B cell (primary cell): Measurements from ENCODE around the gene CEP120. TPM values are rescaled to one million over a fixed set of nuclear protein-coding genes. Genes with fewer than 3 reads are reported as not detected.

Source experiments
- ATAC-seq: fragments of 200-7000 bp; cut with Tn5 transposase; one replicate; pipeline ENCODE4 v1.10.0; 2021; ENCODE audit warnings: low read depth, mild to moderate bottlenecking, moderate number of reproducible peaks, moderate library complexity
- CTCF ChIA-PET: fragments of 350-600 bp; sonication (Branson Sonifier 250); formaldehyde crosslinking; loops from one replicate; lab custom pipeline; 2021; ENCODE audit warnings: antibody characterized with exemption, inconsistent platforms; lab: Charles Lee
- POLR2A ChIA-PET: fragments of 350-600 bp; sonication (Branson Sonifier 250); formaldehyde crosslinking; loops from one replicate; lab custom pipeline; 2021; ENCODE audit warnings: antibody characterized with exemption; lab: Charles Lee
- DNase-seq: peaks from one replicate; pipeline ENCODE4 v3.0.0; 2013
- H2AFZ ChIP-seq: 2 replicates; pipeline ENCODE4 v1.6.1; 2012; ENCODE audit warnings: mild to moderate bottlenecking, low read depth, low read length; ENCODE audit not compliant: insufficient read depth, poor library complexity, severe bottlenecking
- H3K27ac ChIP-seq, 2 donors: 1 replicate in 1 of 2; 2 replicates in 1 of 2; pipeline ENCODE4 v1.5.1; 2012 to 2013; ENCODE audit warnings: low read length in 2 of 2, mild to moderate bottlenecking in 2 of 2, moderate library complexity in 1 of 2
- H3K27me3 ChIP-seq, 4 experiments: fragments of 200-600 bp in 1 of 4; sonication (generic) in 1 of 4; replicated peaks in 1 of 4; 1 replicate in 2 of 4; 2 replicates in 2 of 4; pipeline versions ENCODE4 v1.6.1 to v1.7.0; 2013 to 2016; ENCODE audit warnings: low read length in 3 of 4, mild to moderate bottlenecking in 2 of 4, mixed read lengths in 1 of 4, moderate library complexity in 1 of 4; ENCODE audit not compliant: insufficient read depth in 4 of 4, control insufficient read depth in 3 of 4; ENCODE audit errors: control extremely low read depth in 1 of 4
- H3K36me3 ChIP-seq, 2 experiments: replicated peaks in 1 of 2; 1 replicate in 1 of 2; 2 replicates in 1 of 2; pipeline versions ENCODE4 v1.6.1 to v1.7.1; 2013; ENCODE audit warnings: low read length in 1 of 2; ENCODE audit not compliant: insufficient read depth in 2 of 2, control insufficient read depth in 1 of 2; ENCODE audit errors: control extremely low read depth in 1 of 2, extremely low read depth in 1 of 2
- H3K4me1 ChIP-seq, 2 donors: fragments of 200-600 bp in 1 of 2; sonication (generic) in 1 of 2; 1 replicate in 1 of 2; 2 replicates in 1 of 2; pipeline versions ENCODE4 v1.5.1 to v1.6.1; 2013 to 2017; ENCODE audit warnings: low read length in 2 of 2; ENCODE audit not compliant: control insufficient read depth in 2 of 2, insufficient read depth in 2 of 2
- H3K4me2 ChIP-seq: replicated peaks from 2 replicates; pipeline ENCODE3; 2012; ENCODE audit warnings: mild to moderate bottlenecking, low read depth, low read length; ENCODE audit not compliant: poor library complexity, severe bottlenecking
- H3K4me3 ChIP-seq, 5 experiments: fragments of 200-600 bp in 1 of 5; sonication (generic) in 1 of 5; 1 replicate in 3 of 5; 2 replicates in 2 of 5; pipeline versions ENCODE4 v1.5.1 to v1.7.0; 2011 to 2016; ENCODE audit warnings: low read length in 4 of 5, mild to moderate bottlenecking in 4 of 5, low read depth in 2 of 5, control low read depth in 1 of 5, moderate library complexity in 1 of 5; ENCODE audit not compliant: insufficient read depth in 1 of 5; ENCODE audit errors: control extremely low read depth in 1 of 5, extremely low read depth in 1 of 5
- H3K79me2 ChIP-seq: fragments of 200-600 bp; sonication (generic); one replicate; pipeline ENCODE4 v1.6.0; 2016; ENCODE audit warnings: low read length; ENCODE audit not compliant: control insufficient read depth, insufficient read depth
- H3K9ac ChIP-seq: fragments of 200-600 bp; sonication (generic); 2 replicates; pipeline ENCODE4 v1.6.1; 2017; ENCODE audit warnings: mild to moderate bottlenecking, low read length, moderate library complexity
- H3K9me3 ChIP-seq, 3 donors: one replicate each; pipeline versions ENCODE4 v1.6.1 to v1.7.1; 2013; ENCODE audit warnings: low read length in 2 of 3; ENCODE audit not compliant: control insufficient read depth in 2 of 3, insufficient read depth in 1 of 3; ENCODE audit errors: control extremely low read depth in 1 of 3
- H4K20me1 ChIP-seq: 2 replicates; pipeline ENCODE4 v1.6.0; 2012; ENCODE audit warnings: mild to moderate bottlenecking, low read length; ENCODE audit not compliant: insufficient read depth, control insufficient read depth, poor library complexity, severe bottlenecking
- H3K27ac Mint-ChIP-seq: one replicate; pipeline ENCODE4 v1.8.0; 2021; ENCODE audit warnings: mixed read lengths
- H3K27me3 Mint-ChIP-seq: one replicate; pipeline ENCODE4 v1.8.0; 2021; ENCODE audit warnings: mixed read lengths
- H3K4me1 Mint-ChIP-seq: one replicate; pipeline ENCODE4 v1.8.0; 2021; ENCODE audit warnings: mixed read lengths
- H3K4me3 Mint-ChIP-seq: one replicate; pipeline ENCODE4 v1.8.0; 2021; ENCODE audit warnings: mixed read lengths
- H3K9me3 Mint-ChIP-seq: one replicate; pipeline ENCODE4 v1.8.0; 2022; ENCODE audit warnings: mixed read lengths; ENCODE audit not compliant: insufficient read depth
- EZH2 ChIP-seq: IDR thresholded peaks from 2 replicates; pipeline ENCODE4 v1.6.1; 2012; ENCODE audit warnings: borderline replicate concordance, low read depth, mild to moderate bottlenecking, moderate library complexity, low read length; ENCODE audit not compliant: insufficient read depth, poor library complexity, severe bottlenecking
- WGBS: methylation state at CpG from one replicate; pipeline ENCODE4 v1.1.5; 2013; ENCODE audit warnings: missing lambda C conversion rate; ENCODE audit not compliant: insufficient coverage; 5-methylcytosine and 5-hydroxymethylcytosine counted together
- intact Hi-C: fragments of 100-400 bp; cut with micrococcal nuclease; formaldehyde crosslinking; loops from one replicate; pipeline ENCODE4 v1.10.0; 2022
- polyA plus RNA-seq: library from polyadenylated mRNA; depleted of rRNA; stranded (reverse); fragments of >200 nt; gene quantifications from 2 replicates; pipeline ENCODE4 v1.2.3, GENCODE V29; 2012
- total RNA-seq, 2 donors: library from RNA; stranded (reverse); fragments of 120-200 nt in 1 of 2; gene quantifications; 1 replicate in 1 of 2; 2 replicates in 1 of 2; pipeline versions ENCODE4 v1.2.3 to v1.2.4, GENCODE V29; 2013 to 2022
- TF ChIP-seq, protein P1 (sequence below): fragments of 200-600 bp; IDR thresholded peaks from one replicate; pipeline ENCODE4 v1.8.0; 2022; ENCODE audit warnings: antibody characterized with exemption, mild to moderate bottlenecking

CEP120 gene
- total and polyA plus RNA-seq, 2 donors (not counting 1 experiment from before 2014, with no cell fraction given): 15.7 to 89.7 TPM

DNA sequence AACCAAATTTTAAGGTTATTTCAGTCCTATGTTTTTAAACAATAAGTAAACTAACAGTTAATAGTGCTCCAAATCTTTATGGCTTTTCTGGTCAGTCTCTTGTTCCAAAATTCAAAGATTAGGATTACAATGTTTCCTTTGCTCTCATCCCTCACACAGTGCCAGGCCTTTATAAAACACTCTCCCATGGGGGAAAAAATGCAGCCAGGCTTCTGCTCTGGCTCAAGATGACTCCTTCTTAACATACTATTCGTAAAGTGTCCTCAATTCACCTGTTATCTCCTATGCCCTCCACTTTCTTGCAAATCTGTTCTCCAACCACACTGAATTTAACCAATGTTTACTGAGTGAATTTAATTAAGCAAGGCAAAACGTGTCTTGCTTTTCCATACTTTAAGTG is 1.4 kb downstream of the CEP120 start:
- H3K27ac Mint-ChIP-seq: no peak overlapping the region
- Histone ChIP-seq H3K27ac (peak overlapping the region in 1 of 2 donors; percentile 99), H3K27me3 (no peaks in the 10 kb centered on the region), H3K79me2 (peaks cover 51% of the 10 kb centered on the region), H4K20me1 (no peaks in the 10 kb centered on the region), H3K4me1 (peaks cover 32 to 34% of the 10 kb centered on the region in 2 donors), H3K9me3 (no peaks in the 10 kb centered on the region), H2AFZ (no peak overlapping the region), H3K36me3 (peaks cover 11 to 12% of the 10 kb centered on the region in 2 experiments), H3K9ac (peak overlapping the region; percentile 89), H3K4me3 (peak overlapping the region in 4 of 5 experiments; percentile 64 to 90 (median 90)), H3K4me2 (peak overlapping the region; percentile 79)
- DNase-seq (no peak), ATAC-seq (no peak)
- WGBS: 29% methylated on average over 1 of the region's 2 CpGs
- no peak overlapping the region for H3K4me3 Mint-ChIP-seq
- TF ChIP-seq, protein P1, sequence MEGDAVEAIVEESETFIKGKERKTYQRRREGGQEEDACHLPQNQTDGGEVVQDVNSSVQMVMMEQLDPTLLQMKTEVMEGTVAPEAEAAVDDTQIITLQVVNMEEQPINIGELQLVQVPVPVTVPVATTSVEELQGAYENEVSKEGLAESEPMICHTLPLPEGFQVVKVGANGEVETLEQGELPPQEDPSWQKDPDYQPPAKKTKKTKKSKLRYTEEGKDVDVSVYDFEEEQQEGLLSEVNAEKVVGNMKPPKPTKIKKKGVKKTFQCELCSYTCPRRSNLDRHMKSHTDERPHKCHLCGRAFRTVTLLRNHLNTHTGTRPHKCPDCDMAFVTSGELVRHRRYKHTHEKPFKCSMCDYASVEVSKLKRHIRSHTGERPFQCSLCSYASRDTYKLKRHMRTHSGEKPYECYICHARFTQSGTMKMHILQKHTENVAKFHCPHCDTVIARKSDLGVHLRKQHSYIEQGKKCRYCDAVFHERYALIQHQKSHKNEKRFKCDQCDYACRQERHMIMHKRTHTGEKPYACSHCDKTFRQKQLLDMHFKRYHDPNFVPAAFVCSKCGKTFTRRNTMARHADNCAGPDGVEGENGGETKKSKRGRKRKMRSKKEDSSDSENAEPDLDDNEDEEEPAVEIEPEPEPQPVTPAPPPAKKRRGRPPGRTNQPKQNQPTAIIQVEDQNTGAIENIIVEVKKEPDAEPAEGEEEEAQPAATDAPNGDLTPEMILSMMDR: no peak
- TF ChIP-seq EZH2: no peak
- peaks cover 27% of the 10 kb centered on the region for H3K4me1 Mint-ChIP-seq
- ChIA-PET POLR2A (interaction anchor here (2.5 kb wide), 1 partner anchor 91 kb away, joined by 40 read pairs; the partner anchor contains the start of gene CSNK1G3), CTCF (interaction anchor here (1.1 to 4.8 kb wide), 11 partner anchors 9 to 192 kb away, joined by 4 to 53 read pairs (median 9); partner anchors contain the start of gene CSNK1G3)
- intact Hi-C loops: loop anchor here (2.0 to 5.0 kb wide), 3 partner anchors 641 to 905 kb away; no protein-coding TSS in a partner anchor
- no peaks in the 10 kb centered on the region for H3K27me3 Mint-ChIP-seq
- H3K9me3 Mint-ChIP-seq: no peaks in the 10 kb centered on the region

DNA sequence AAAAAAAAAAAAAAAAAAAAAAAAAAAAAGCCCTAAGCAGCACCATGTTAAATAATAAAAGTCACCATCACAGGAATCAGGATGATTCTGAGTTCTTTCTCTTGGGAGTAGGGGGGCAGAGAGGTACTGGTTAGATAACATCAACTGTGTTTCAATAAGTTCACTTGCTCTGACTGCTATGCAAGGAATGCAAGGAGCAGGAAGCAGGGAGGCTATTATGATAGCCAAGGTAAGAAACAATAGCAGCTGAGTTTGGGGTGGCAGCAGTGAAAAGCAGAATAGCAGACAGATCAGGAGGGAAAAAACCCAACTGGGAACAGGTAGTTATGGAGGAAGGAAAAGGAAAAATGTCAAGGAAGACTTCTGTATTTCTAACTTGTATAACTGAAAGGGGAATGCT is 8.2 kb downstream of the CEP120 start:
- Mint-ChIP-seq H3K9me3 (no peaks in the 10 kb centered on the region), H3K4me1 (peaks cover 21% of the 10 kb centered on the region), H3K4me3 (no peak overlapping the region), H3K27ac (no peak overlapping the region), H3K27me3 (no peaks in the 10 kb centered on the region)
- intact Hi-C loops: no loop called here
- ATAC-seq: no peak
- no peak for DNase-seq
- ChIA-PET POLR2A (no interaction called here), CTCF (interaction anchor here (0.8 kb wide), 1 partner anchor 154 kb away, joined by 3 read pairs; no protein-coding TSS in a partner anchor)
- Histone ChIP-seq H3K4me1 (peaks cover 3 to 5% of the 10 kb centered on the region in 2 donors), H2AFZ (no peak overlapping the region), H3K27me3 (no peaks in the 10 kb centered on the region), H3K4me2 (no peak overlapping the region), H3K9me3 (no peaks in the 10 kb centered on the region), H4K20me1 (no peaks in the 10 kb centered on the region), H3K27ac (no peak overlapping the region), H3K79me2 (peaks cover 37% of the 10 kb centered on the region), H3K9ac (no peak overlapping the region), H3K4me3 (no peak overlapping the region), H3K36me3 (peaks cover 21 to 59% of the 10 kb centered on the region in 2 experiments)
- TF ChIP-seq, protein P1: no peak
